SK-N-SH treated with all-trans-retinoic acid at 6 μM for 48 hours (cell line): ENCODE data around the gene ID4.

Source experiments
- ATAC-seq: fragments of 200-7000 bp; cut with Tn5 transposase; 3 replicates; pipeline ENCODE4 v1.9.1; 2020; ENCODE audit warnings: mild to moderate bottlenecking, moderate library complexity
- ARNTL ChIP-seq: fragments of 450-650 bp; formaldehyde crosslinking; IDR thresholded peaks from 2 replicates; pipeline ENCODE4 v1.5.0; 2020; ENCODE audit warnings: low read depth, mild to moderate bottlenecking, moderate library complexity, borderline replicate concordance
- BACH2 ChIP-seq: fragments of 250-450 bp; sonication (Bioruptor Pico); IDR thresholded peaks from 2 replicates; pipeline ENCODE4 v1.9.0; 2021; ENCODE audit warnings: mild to moderate bottlenecking, borderline replicate concordance
- CSDC2 ChIP-seq: fragments of 250-450 bp; sonication (Bioruptor Pico); IDR thresholded peaks from 2 replicates; pipeline ENCODE4 v1.5.0; 2020; ENCODE audit warnings: mild to moderate bottlenecking, moderate library complexity
- ESRRG ChIP-seq: fragments of 250-450 bp; sonication (Bioruptor Pico); IDR thresholded peaks from 2 replicates; pipeline ENCODE4 v1.6.1; 2021; ENCODE audit warnings: mild to moderate bottlenecking
- GLIS3 ChIP-seq: fragments of 250-450 bp; sonication (Bioruptor Pico); IDR thresholded peaks from 2 replicates; pipeline ENCODE4 v1.5.0; 2020; ENCODE audit warnings: mild to moderate bottlenecking, moderate library complexity
- ISL1 ChIP-seq: fragments of 250-450 bp; sonication (Bioruptor Pico); IDR thresholded peaks from 2 replicates; pipeline ENCODE4 v2.1.2; 2022; ENCODE audit warnings: mild to moderate bottlenecking, moderate library complexity
- OSR1 ChIP-seq: fragments of 250-450 bp; sonication (Bioruptor Pico); IDR thresholded peaks from 2 replicates; pipeline ENCODE4 v1.8.0; 2022; ENCODE audit warnings: moderate library complexity, mild to moderate bottlenecking, inconsistent platforms
- PPARA ChIP-seq: fragments of 250-450 bp; sonication (Bioruptor Pico); IDR thresholded peaks from 2 replicates; pipeline ENCODE4 v1.5.0; 2020; ENCODE audit warnings: mild to moderate bottlenecking, borderline replicate concordance
- RARB ChIP-seq: fragments of 250-450 bp; sonication (Bioruptor Pico); IDR thresholded peaks from 2 replicates; pipeline ENCODE4 v1.8.0; 2021; ENCODE audit warnings: mild to moderate bottlenecking, moderate library complexity
- SNAI2 ChIP-seq: fragments of 250-450 bp; sonication (Bioruptor Pico); IDR thresholded peaks from 2 replicates; pipeline ENCODE4 v1.5.0; 2020; ENCODE audit warnings: mild to moderate bottlenecking, moderate library complexity
- TCF4 ChIP-seq: fragments of 250-450 bp; sonication (Bioruptor Pico); IDR thresholded peaks from 2 replicates; pipeline ENCODE4 v1.8.0; 2021; ENCODE audit warnings: mild to moderate bottlenecking, moderate library complexity, borderline replicate concordance
- ZC3H10 ChIP-seq: fragments of 250-450 bp; sonication (Bioruptor Pico); IDR thresholded peaks from 2 replicates; pipeline ENCODE4 v1.5.1; 2021; ENCODE audit warnings: mild to moderate bottlenecking, moderate library complexity
- ZFP3 ChIP-seq: fragments of 250-450 bp; sonication (Bioruptor Pico); IDR thresholded peaks from 2 replicates; pipeline ENCODE4 v1.5.0; 2020; ENCODE audit warnings: mild to moderate bottlenecking, moderate library complexity
- ZFP30 ChIP-seq: fragments of 450-650 bp; formaldehyde crosslinking; IDR thresholded peaks from 2 replicates; pipeline ENCODE4 v1.5.0; 2022; ENCODE audit warnings: mild to moderate bottlenecking, moderate library complexity
- ZNF565 ChIP-seq: fragments of 450-650 bp; formaldehyde crosslinking; conservative IDR thresholded peaks from 2 replicates; pipeline ENCODE4 v1.5.0; 2020; ENCODE audit warnings: low read depth, mild to moderate bottlenecking, moderate library complexity
- ZNF70 ChIP-seq: fragments of 450-650 bp; formaldehyde crosslinking; IDR thresholded peaks from 2 replicates; pipeline ENCODE4 v1.5.0; 2020; ENCODE audit warnings: mild to moderate bottlenecking, moderate library complexity
- ZNF8 ChIP-seq: fragments of 450-650 bp; formaldehyde crosslinking; IDR thresholded peaks from 2 replicates; pipeline ENCODE4 v1.5.0; 2020; ENCODE audit warnings: mild to moderate bottlenecking, moderate library complexity
- TF ChIP-seq, protein P1 (sequence below): fragments of 250-450 bp; sonication (Bioruptor Pico); IDR thresholded peaks from 2 replicates; pipeline ENCODE4 v1.5.1; 2021; ENCODE audit warnings: mild to moderate bottlenecking, moderate library complexity
- TF ChIP-seq, protein P2 (sequence below): fragments of 250-450 bp; sonication (Bioruptor Pico); IDR thresholded peaks from 2 replicates; pipeline ENCODE4 v1.8.0; 2021; ENCODE audit warnings: low read depth, mild to moderate bottlenecking, moderate library complexity, borderline replicate concordance
- TF ChIP-seq, protein P3 (sequence below): fragments of 250-450 bp; sonication (Bioruptor Pico); IDR thresholded peaks from 2 replicates; pipeline ENCODE4 v1.5.0; 2020; ENCODE audit warnings: mild to moderate bottlenecking, moderate library complexity
- TF ChIP-seq, protein P4 (sequence below): fragments of 250-450 bp; sonication (Bioruptor Pico); IDR thresholded peaks from 2 replicates; pipeline ENCODE4 v1.5.1; 2020; ENCODE audit warnings: low read depth, mild to moderate bottlenecking, moderate library complexity
- TF ChIP-seq, protein P5 (sequence below): fragments of 250-450 bp; sonication (Bioruptor Pico); IDR thresholded peaks from 2 replicates; pipeline ENCODE4 v1.8.0; 2020; ENCODE audit warnings: mild to moderate bottlenecking, moderate library complexity, borderline replicate concordance

The ID4 gene

DNA sequence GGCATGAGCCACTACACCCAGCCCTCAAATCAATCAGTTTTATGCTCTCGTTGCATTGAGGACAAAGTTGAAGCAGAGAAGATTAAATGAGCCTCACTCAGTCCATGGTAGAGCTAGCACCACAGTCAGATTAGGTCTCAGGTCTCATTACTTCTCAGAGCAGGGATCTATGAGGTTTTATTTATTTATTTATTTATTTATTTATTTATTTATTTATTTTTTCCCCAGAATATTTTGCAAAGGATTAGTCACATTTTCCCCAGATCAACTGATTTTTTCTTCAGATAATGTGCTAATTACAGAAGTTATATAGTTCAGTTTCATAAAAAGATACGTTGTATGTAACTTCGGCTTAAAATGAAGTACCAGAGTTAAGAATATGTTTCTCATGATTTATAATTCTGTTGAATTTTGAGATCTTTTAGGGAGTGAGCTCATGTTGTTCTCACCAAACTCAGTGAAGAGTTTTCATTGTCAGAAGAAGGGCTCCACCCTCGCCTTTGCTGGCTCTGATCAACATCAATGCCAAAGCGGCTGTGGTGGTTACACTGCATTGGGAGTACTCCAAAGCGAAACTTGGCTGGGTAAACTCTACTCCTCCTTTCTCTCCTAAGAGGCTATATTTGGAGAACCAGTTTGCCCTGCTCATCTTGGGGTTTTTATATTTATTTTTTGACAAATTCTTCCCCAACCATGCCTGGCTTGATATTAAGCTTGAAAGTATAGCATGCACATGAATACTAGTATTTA is 12.9 kb upstream of the ID4 start:
- ATAC-seq = no peak
- TF ChIP-seq ESRRG (CRISPR knock-in tag) = no peak
- TF ChIP-seq, protein P1, sequence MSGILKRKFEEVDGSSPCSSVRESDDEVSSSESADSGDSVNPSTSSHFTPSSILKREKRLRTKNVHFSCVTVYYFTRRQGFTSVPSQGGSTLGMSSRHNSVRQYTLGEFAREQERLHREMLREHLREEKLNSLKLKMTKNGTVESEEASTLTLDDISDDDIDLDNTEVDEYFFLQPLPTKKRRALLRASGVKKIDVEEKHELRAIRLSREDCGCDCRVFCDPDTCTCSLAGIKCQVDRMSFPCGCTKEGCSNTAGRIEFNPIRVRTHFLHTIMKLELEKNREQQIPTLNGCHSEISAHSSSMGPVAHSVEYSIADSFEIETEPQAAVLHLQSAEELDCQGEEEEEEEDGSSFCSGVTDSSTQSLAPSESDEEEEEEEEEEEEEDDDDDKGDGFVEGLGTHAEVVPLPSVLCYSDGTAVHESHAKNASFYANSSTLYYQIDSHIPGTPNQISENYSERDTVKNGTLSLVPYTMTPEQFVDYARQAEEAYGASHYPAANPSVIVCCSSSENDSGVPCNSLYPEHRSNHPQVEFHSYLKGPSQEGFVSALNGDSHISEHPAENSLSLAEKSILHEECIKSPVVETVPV (CRISPR knock-in tag) = no peak
- no peak for TF ChIP-seq GLIS3 (CRISPR knock-in tag)
- TF ChIP-seq, protein P2, sequence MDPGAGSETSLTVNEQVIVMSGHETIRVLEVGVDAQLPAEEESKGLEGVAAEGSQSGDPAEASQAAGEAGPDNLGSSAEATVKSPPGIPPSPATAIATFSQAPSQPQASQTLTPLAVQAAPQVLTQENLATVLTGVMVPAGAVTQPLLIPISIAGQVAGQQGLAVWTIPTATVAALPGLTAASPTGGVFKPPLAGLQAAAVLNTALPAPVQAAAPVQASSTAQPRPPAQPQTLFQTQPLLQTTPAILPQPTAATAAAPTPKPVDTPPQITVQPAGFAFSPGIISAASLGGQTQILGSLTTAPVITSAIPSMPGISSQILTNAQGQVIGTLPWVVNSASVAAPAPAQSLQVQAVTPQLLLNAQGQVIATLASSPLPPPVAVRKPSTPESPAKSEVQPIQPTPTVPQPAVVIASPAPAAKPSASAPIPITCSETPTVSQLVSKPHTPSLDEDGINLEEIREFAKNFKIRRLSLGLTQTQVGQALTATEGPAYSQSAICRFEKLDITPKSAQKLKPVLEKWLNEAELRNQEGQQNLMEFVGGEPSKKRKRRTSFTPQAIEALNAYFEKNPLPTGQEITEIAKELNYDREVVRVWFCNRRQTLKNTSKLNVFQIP (CRISPR knock-in tag) = no peak
- no peak for TF ChIP-seq ZNF565 (CRISPR knock-in tag)
- TF ChIP-seq PPARA = no peak
- TF ChIP-seq OSR1 (CRISPR knock-in tag) = no peak
- TF ChIP-seq ZC3H10 (CRISPR knock-in tag) = no peak
- TF ChIP-seq, protein P3, sequence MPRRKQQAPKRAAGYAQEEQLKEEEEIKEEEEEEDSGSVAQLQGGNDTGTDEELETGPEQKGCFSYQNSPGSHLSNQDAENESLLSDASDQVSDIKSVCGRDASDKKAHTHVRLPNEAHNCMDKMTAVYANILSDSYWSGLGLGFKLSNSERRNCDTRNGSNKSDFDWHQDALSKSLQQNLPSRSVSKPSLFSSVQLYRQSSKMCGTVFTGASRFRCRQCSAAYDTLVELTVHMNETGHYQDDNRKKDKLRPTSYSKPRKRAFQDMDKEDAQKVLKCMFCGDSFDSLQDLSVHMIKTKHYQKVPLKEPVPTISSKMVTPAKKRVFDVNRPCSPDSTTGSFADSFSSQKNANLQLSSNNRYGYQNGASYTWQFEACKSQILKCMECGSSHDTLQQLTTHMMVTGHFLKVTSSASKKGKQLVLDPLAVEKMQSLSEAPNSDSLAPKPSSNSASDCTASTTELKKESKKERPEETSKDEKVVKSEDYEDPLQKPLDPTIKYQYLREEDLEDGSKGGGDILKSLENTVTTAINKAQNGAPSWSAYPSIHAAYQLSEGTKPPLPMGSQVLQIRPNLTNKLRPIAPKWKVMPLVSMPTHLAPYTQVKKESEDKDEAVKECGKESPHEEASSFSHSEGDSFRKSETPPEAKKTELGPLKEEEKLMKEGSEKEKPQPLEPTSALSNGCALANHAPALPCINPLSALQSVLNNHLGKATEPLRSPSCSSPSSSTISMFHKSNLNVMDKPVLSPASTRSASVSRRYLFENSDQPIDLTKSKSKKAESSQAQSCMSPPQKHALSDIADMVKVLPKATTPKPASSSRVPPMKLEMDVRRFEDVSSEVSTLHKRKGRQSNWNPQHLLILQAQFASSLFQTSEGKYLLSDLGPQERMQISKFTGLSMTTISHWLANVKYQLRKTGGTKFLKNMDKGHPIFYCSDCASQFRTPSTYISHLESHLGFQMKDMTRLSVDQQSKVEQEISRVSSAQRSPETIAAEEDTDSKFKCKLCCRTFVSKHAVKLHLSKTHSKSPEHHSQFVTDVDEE = no peak
- TF ChIP-seq, protein P4, sequence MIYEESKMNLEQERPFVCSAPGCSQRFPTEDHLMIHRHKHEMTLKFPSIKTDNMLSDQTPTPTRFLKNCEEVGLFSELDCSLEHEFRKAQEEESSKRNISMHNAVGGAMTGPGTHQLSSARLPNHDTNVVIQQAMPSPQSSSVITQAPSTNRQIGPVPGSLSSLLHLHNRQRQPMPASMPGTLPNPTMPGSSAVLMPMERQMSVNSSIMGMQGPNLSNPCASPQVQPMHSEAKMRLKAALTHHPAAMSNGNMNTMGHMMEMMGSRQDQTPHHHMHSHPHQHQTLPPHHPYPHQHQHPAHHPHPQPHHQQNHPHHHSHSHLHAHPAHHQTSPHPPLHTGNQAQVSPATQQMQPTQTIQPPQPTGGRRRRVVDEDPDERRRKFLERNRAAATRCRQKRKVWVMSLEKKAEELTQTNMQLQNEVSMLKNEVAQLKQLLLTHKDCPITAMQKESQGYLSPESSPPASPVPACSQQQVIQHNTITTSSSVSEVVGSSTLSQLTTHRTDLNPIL (CRISPR knock-in tag) = no peak
- no peak for TF ChIP-seq CSDC2 (CRISPR knock-in tag)
- no peak for TF ChIP-seq ZNF8
- no peak for TF ChIP-seq SNAI2 (CRISPR knock-in tag)
- TF ChIP-seq ZFP3 (CRISPR knock-in tag) = no peak

DNA sequence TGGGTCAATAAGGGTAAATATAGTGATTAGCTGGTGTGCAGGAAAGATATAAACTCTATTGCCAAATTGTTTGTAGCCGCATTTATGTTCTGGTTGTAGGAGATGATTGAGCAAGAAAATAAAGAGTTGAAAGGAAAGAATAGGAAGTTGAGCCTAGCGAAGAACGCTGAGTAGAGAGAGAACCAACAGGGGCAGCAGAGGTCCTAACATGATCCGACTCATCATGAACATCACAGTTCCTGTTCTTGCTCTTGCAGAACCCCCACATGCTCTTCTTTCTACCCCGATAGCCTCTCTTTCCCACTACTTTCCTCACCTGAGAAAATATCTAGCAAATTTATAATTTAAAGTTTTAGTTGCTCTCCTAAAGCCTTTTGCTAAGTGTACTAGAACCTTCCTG is 9.9 kb upstream of the ID4 start:
- TF ChIP-seq BACH2 (no peak), RARB (CRISPR knock-in tag) (no peak), ZFP3 (CRISPR knock-in tag) (no peak), ESRRG (CRISPR knock-in tag) (no peak), ZC3H10 (CRISPR knock-in tag) (no peak)
- TF ChIP-seq, all 23 proteins: peak for 0
- no peak for ATAC-seq

DNA sequence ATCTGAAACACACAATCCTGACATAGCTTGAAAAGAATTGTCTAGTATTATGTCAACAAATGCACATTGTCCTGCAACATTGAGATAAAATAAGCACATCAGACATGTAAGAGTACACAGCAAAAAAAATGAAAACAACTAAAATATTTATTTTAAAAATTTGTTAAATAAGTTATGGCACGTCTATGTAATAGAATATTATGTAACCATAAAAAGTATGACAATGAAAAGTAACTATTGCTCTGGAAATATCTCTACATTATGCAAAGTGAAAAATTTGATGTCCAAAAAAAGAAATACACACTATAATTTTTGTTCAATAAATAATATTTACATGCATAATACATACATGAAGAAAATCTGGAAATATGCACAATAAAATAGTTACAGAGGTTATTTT is 9.3 kb upstream of the ID4 start:
- TF ChIP-seq ARNTL (CRISPR knock-in tag) = no peak
- peak; percentile 90 for TF ChIP-seq ZNF8
- TF ChIP-seq, protein P5, sequence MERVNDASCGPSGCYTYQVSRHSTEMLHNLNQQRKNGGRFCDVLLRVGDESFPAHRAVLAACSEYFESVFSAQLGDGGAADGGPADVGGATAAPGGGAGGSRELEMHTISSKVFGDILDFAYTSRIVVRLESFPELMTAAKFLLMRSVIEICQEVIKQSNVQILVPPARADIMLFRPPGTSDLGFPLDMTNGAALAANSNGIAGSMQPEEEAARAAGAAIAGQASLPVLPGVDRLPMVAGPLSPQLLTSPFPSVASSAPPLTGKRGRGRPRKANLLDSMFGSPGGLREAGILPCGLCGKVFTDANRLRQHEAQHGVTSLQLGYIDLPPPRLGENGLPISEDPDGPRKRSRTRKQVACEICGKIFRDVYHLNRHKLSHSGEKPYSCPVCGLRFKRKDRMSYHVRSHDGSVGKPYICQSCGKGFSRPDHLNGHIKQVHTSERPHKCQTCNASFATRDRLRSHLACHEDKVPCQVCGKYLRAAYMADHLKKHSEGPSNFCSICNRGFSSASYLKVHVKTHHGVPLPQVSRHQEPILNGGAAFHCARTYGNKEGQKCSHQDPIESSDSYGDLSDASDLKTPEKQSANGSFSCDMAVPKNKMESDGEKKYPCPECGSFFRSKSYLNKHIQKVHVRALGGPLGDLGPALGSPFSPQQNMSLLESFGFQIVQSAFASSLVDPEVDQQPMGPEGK = no peak
- TF ChIP-seq BACH2 = no peak
- TF ChIP-seq, all 23 proteins: peak for 1
- ATAC-seq = no peak

DNA sequence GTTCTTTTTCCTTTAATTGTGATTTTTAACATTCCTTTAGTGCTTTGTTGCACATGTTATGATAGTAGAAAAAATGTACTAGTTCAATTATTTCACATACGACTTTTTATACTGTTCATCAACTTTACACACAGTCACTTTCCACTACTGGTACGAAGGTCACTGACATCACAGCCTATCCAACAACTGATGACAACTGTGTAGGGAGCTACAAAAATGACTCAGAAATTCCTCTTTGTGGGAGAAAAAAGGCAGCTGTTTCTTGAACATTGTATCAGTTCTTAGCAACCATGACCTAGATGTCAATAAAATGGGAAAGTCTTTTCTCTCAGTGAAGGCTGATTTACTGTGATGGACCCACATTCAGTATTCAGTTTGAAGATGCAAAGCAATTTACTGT is 7.0 kb upstream of the ID4 start:
- no peak for ATAC-seq
- TF ChIP-seq, protein P3 = no peak
- TF ChIP-seq SNAI2 (CRISPR knock-in tag) (no peak), ZC3H10 (CRISPR knock-in tag) (no peak), BACH2 (no peak), CSDC2 (CRISPR knock-in tag) (no peak), OSR1 (CRISPR knock-in tag) (no peak), ESRRG (CRISPR knock-in tag) (no peak), ZNF70 (no peak), ISL1 (CRISPR knock-in tag) (no peak), ZFP30 (CRISPR knock-in tag) (no peak), ZFP3 (CRISPR knock-in tag) (no peak), TCF4 (CRISPR knock-in tag) (no peak), ZNF565 (CRISPR knock-in tag) (no peak), ARNTL (CRISPR knock-in tag) (no peak), PPARA (no peak)
- TF ChIP-seq, protein P4 (CRISPR knock-in tag) = no peak
